Embryonic facial prominence (tissue), 1 donor: ENCODE measurements around the gene XAGE2.

ENCODE experiments used
- DNase-seq: peaks from one replicate; pipeline ENCODE4 v3.0.0-alpha.2; 2016; ENCODE audit errors: extremely low spot score

Gene XAGE2

GRCh38 chrX:52424656-52425055 is 55.8 kb downstream of the XAGE2 start:
- DNase-seq = no peak
